B cell (primary cell): ENCODE measurements around the gene LSM3.

Experiments used
- EZH2 ChIP-seq: IDR thresholded peaks from 2 replicates; pipeline ENCODE4 v1.6.1; 2012; ENCODE audit warnings: borderline replicate concordance, low read depth, mild to moderate bottlenecking, moderate library complexity, low read length; ENCODE audit not compliant: insufficient read depth, poor library complexity, severe bottlenecking
- TF ChIP-seq, protein P1 (sequence below): fragments of 200-600 bp; IDR thresholded peaks from one replicate; pipeline ENCODE4 v1.8.0; 2022; ENCODE audit warnings: antibody characterized with exemption, mild to moderate bottlenecking

GRCh38 chr3:14172496-14172895, 6.1 kb upstream of the LSM3 start:
- TF ChIP-seq, protein P1, sequence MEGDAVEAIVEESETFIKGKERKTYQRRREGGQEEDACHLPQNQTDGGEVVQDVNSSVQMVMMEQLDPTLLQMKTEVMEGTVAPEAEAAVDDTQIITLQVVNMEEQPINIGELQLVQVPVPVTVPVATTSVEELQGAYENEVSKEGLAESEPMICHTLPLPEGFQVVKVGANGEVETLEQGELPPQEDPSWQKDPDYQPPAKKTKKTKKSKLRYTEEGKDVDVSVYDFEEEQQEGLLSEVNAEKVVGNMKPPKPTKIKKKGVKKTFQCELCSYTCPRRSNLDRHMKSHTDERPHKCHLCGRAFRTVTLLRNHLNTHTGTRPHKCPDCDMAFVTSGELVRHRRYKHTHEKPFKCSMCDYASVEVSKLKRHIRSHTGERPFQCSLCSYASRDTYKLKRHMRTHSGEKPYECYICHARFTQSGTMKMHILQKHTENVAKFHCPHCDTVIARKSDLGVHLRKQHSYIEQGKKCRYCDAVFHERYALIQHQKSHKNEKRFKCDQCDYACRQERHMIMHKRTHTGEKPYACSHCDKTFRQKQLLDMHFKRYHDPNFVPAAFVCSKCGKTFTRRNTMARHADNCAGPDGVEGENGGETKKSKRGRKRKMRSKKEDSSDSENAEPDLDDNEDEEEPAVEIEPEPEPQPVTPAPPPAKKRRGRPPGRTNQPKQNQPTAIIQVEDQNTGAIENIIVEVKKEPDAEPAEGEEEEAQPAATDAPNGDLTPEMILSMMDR = no peak
- no peak for TF ChIP-seq EZH2
